Endothelial cell of umbilical vein (primary cell): ENCODE measurements around the gene IL22RA2. TPM values are rescaled to one million over a fixed set of nuclear protein-coding genes. Genes with fewer than 3 reads are reported as not detected.

Experiments used
- BruUV-seq: library from RNA; stranded (reverse); fragments of 400-500 nt; replicated peaks from 2 replicates; lab custom pipeline; 2021; lab: Mats Ljungman, UMichigan
- CTCF ChIA-PET: fragments of 300-600, 350-600 bp; sonication (Branson Sonifier 250); formaldehyde crosslinking; loops from one replicate; lab custom pipeline; 2021; ENCODE audit warnings: antibody characterized with exemption, inconsistent platforms; lab: Charles Lee
- POLR2A ChIA-PET: fragments of 300-600, 350-600 bp; sonication (Branson Sonifier 250); formaldehyde crosslinking; loops from one replicate; lab custom pipeline; 2021; ENCODE audit warnings: antibody characterized with exemption, inconsistent platforms; lab: Charles Lee
- DNase-seq: peaks from one replicate; pipeline ENCODE4 v3.0.0-alpha.2; 2011; ENCODE audit warnings: low read depth, low spot score
- FAIRE-seq: peaks from 2 replicates; lab custom pipeline; 2011; peaks lifted over from hg19 to GRCh38; lab: Jason Lieb, UNC
- H2AFZ ChIP-seq: 2 replicates; pipeline ENCODE4 v1.6.0; 2012; ENCODE audit warnings: low read depth, low read length, control low read depth, inconsistent platforms
- H3K27ac ChIP-seq: 2 replicates; pipeline ENCODE4 v1.5.1; 2011; ENCODE audit warnings: low read depth, mild to moderate bottlenecking, control low read depth, low read length, moderate library complexity; ENCODE audit not compliant: insufficient read depth
- H3K27me3 ChIP-seq, 2 experiments: 2 replicates each; pipeline versions ENCODE4 v1.6.0 to v1.6.1; 2011; ENCODE audit warnings: low read length in 2 of 2, mixed read lengths in 1 of 2; ENCODE audit not compliant: control insufficient read depth in 2 of 2, insufficient read depth in 2 of 2
- H3K36me3 ChIP-seq, 2 experiments: 2 replicates in 1 of 2; 3 replicates in 1 of 2; pipeline ENCODE4 v1.5.1; 2011; ENCODE audit warnings: low read length in 2 of 2, mild to moderate bottlenecking in 1 of 2, moderate library complexity in 1 of 2; ENCODE audit not compliant: control insufficient read depth in 2 of 2, insufficient read depth in 2 of 2; ENCODE audit errors: extremely low read depth in 1 of 2
- H3K4me1 ChIP-seq: 3 replicates; pipeline ENCODE4 v1.5.1; 2011; ENCODE audit warnings: mild to moderate bottlenecking, low read length; ENCODE audit not compliant: control insufficient read depth, insufficient read depth; ENCODE audit errors: extremely low read depth
- H3K4me2 ChIP-seq: 2 replicates; pipeline ENCODE4 v1.6.1; 2011; ENCODE audit warnings: low read length, control low read depth, mixed read lengths; ENCODE audit not compliant: insufficient read depth
- H3K4me3 ChIP-seq, 3 experiments: fragments of 200-600 bp in 1 of 3; sonication (generic), shearing (Covaris generic) in 1 of 3; replicated peaks in 1 of 3; 2 replicates each; pipeline ENCODE4 v1.5.1; 2011 to 2016; ENCODE audit warnings: control low read depth in 3 of 3, low read length in 3 of 3, mild to moderate bottlenecking in 2 of 3, inconsistent platforms in 1 of 3, low read depth in 1 of 3, moderate library complexity in 1 of 3; ENCODE audit not compliant: insufficient read depth in 1 of 3
- H3K79me2 ChIP-seq: 2 replicates; pipeline ENCODE4 v1.6.0; 2012; ENCODE audit warnings: low read length, inconsistent platforms; ENCODE audit not compliant: control insufficient read depth, insufficient read depth
- H3K9ac ChIP-seq: replicated peaks from 2 replicates; pipeline ENCODE3; 2011; ENCODE audit warnings: low read length, control low read depth; ENCODE audit not compliant: insufficient read depth; ENCODE audit errors: extremely low read depth
- H3K9me1 ChIP-seq: replicated peaks from 3 replicates; pipeline ENCODE4 v1.6.0; 2011; ENCODE audit warnings: mild to moderate bottlenecking, low read length; ENCODE audit not compliant: control insufficient read depth, insufficient read depth; ENCODE audit errors: extremely low read depth
- H3K9me3 ChIP-seq: replicated peaks from 2 replicates; pipeline ENCODE4 v1.5.1; 2012; ENCODE audit warnings: low read length, inconsistent platforms; ENCODE audit not compliant: control insufficient read depth, insufficient read depth
- H4K20me1 ChIP-seq: replicated peaks from 2 replicates; pipeline ENCODE3; 2011; ENCODE audit warnings: mild to moderate bottlenecking, low read length; ENCODE audit not compliant: control insufficient read depth, insufficient read depth; ENCODE audit errors: extremely low read depth
- CTCF ChIP-seq, 2 donors: IDR thresholded peaks; 1 replicate in 1 of 2; 2 replicates in 1 of 2; pipeline ENCODE4 v1.5.1; 2011; ENCODE audit warnings: low read length in 2 of 2, mild to moderate bottlenecking in 2 of 2, moderate library complexity in 2 of 2, control low read depth in 1 of 2, inconsistent platforms in 1 of 2, low read depth in 1 of 2; ENCODE audit not compliant: insufficient read depth in 1 of 2; ENCODE audit errors: extremely low read depth in 1 of 2
- EZH2 ChIP-seq: IDR thresholded peaks from 2 replicates; pipeline ENCODE4 v1.6.1; 2012; ENCODE audit warnings: borderline replicate concordance, low read depth, mild to moderate bottlenecking, moderate library complexity, low read length, inconsistent platforms; ENCODE audit not compliant: severe bottlenecking
- FOS ChIP-seq: IDR thresholded peaks from 2 replicates; pipeline ENCODE4 v1.6.1; 2011; ENCODE audit warnings: mild to moderate bottlenecking, low read length, moderate library complexity, borderline replicate concordance; ENCODE audit not compliant: insufficient read depth
- GATA2 ChIP-seq: IDR thresholded peaks from 2 replicates; pipeline ENCODE4 v1.7.0; 2011; ENCODE audit warnings: low read depth, mild to moderate bottlenecking, moderate library complexity, mixed read lengths, low read length; ENCODE audit not compliant: insufficient read length, insufficient read depth
- JUN ChIP-seq: IDR thresholded peaks from 2 replicates; pipeline ENCODE4 v1.6.1; 2011; ENCODE audit warnings: borderline replicate concordance, low read depth; ENCODE audit not compliant: insufficient read length, insufficient read depth
- MAX ChIP-seq: IDR thresholded peaks from 2 replicates; pipeline ENCODE4 v1.6.1; 2011; ENCODE audit not compliant: insufficient read depth, insufficient read length
- MYC ChIP-seq: IDR thresholded peaks from one replicate; pipeline ENCODE4 v1.6.1; 2011; ENCODE audit warnings: mild to moderate bottlenecking, low read depth, low read length
- POLR2A ChIP-seq: IDR thresholded peaks from 2 replicates; pipeline ENCODE4 v1.6.1; 2012; ENCODE audit warnings: low read depth, mild to moderate bottlenecking, control low read depth, low read length
- POLR2AphosphoS5 ChIP-seq: IDR thresholded peaks from 2 replicates; pipeline ENCODE4 v1.6.1; 2012; ENCODE audit warnings: low read depth, mild to moderate bottlenecking, control low read depth, low read length, moderate library complexity; ENCODE audit not compliant: insufficient read depth
- dilution Hi-C: fragments of 300-500 bp; cut with MboI; formaldehyde crosslinking; loops from one replicate; pipeline ENCODE4 v1.15.0; 2019; ENCODE audit warnings: low sequenced_read_pairs; ENCODE audit not compliant: extremely low pct_ligation_motif_present
- intact Hi-C: fragments of 100-400 bp; cut with micrococcal nuclease; formaldehyde crosslinking; loops from one replicate; pipeline ENCODE4 v1.10.0; 2022
- polyA plus RNA-seq, 4 experiments: library from polyadenylated mRNA; depleted of rRNA in 3 of 4; stranded (reverse) in 3 of 4; unstranded in 1 of 4; fragments of >200 nt; gene quantifications; 2 replicates each; pipeline versions ENCODE4 v1.2.1 to v1.2.3, GENCODE V29; 2011 to 2012; ENCODE audit warnings: missing spikeins in 1 of 4
- total RNA-seq: library from RNA; stranded (reverse); gene quantifications from 2 replicates; pipeline ENCODE4 v1.2.3, GENCODE V29; 2021

The IL22RA2 gene
- total and polyA plus RNA-seq, 2 donors (not counting 3 experiments of a cell fraction or from before 2014, with no cell fraction given): not detected

- Histone ChIP-seq H3K27me3 (no peaks in the 10 kb centered on the region), H3K9me3 (no peaks in the 10 kb centered on the region), H4K20me1 (no peaks in the 10 kb centered on the region), H3K4me2 (no peak overlapping the region), H3K79me2 (no peaks in the 10 kb centered on the region), H2AFZ (no peak overlapping the region), H3K9ac (no peak overlapping the region), H3K4me3 (no peak overlapping the region), H3K36me3 (no peaks in the 10 kb centered on the region), H3K27ac (no peak overlapping the region), H3K9me1 (no peaks in the 10 kb centered on the region), H3K4me1 (no peaks in the 10 kb centered on the region)
- BruUV-seq: no TSS peak
- no peak for DNase-seq
- TF ChIP-seq FOS (no peak), JUN (no peak), MAX (no peak), POLR2AphosphoS5 (no peak), EZH2 (no peak), MYC (no peak), POLR2A (no peak), GATA2 (no peak), CTCF (IDR thresholded peaks at IDR 0.05; ENCODE audit: extremely low read depth in 1 of 2, insufficient read depth in 1 of 2, low read depth in 1 of 2, low read length in 2 of 2) (no peak)
- dilution Hi-C loops (no loop called here), intact Hi-C loops (no loop called here)
- ChIA-PET CTCF (interaction anchor here (1.1 kb wide), 1 partner anchor 99 kb away, joined by 3 read pairs; no protein-coding TSS in a partner anchor), POLR2A (no interaction called here)
- FAIRE-seq: no peak
These were observed 1.4 kb downstream of the IL22RA2 start for GRCh38 chr6:137171824-137172733.
